Inflammatory macrophage (primary cell): Measurements from ENCODE around the gene CDHR5.
"Not testable (repeated sequence)": the region's sequence is repeated elsewhere in the genome, so short reads cannot be mapped to it uniquely, and the experiment has no call there.

Experiments used
- DNase-seq, 2 donors: peaks; one replicate each; pipeline ENCODE4 v3.0.0-alpha.2; 2020 to 2022
- total RNA-seq, 18 experiments: gene quantifications; one replicate each; lab custom pipeline; 2026; ENCODE audit warnings: mixed read lengths in 6 of 18, inconsistent platforms in 2 of 18; lab: John Stamatoyannopoulos, UW

Gene CDHR5, protein sequence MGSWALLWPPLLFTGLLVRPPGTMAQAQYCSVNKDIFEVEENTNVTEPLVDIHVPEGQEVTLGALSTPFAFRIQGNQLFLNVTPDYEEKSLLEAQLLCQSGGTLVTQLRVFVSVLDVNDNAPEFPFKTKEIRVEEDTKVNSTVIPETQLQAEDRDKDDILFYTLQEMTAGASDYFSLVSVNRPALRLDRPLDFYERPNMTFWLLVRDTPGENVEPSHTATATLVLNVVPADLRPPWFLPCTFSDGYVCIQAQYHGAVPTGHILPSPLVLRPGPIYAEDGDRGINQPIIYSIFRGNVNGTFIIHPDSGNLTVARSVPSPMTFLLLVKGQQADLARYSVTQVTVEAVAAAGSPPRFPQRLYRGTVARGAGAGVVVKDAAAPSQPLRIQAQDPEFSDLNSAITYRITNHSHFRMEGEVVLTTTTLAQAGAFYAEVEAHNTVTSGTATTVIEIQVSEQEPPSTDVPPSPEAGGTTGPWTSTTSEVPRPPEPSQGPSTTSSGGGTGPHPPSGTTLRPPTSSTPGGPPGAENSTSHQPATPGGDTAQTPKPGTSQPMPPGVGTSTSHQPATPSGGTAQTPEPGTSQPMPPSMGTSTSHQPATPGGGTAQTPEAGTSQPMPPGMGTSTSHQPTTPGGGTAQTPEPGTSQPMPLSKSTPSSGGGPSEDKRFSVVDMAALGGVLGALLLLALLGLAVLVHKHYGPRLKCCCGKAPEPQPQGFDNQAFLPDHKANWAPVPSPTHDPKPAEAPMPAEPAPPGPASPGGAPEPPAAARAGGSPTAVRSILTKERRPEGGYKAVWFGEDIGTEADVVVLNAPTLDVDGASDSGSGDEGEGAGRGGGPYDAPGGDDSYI
- total RNA-seq: 0 to 0.10 (median 0) reads per million in 18 experiments

DNA sequence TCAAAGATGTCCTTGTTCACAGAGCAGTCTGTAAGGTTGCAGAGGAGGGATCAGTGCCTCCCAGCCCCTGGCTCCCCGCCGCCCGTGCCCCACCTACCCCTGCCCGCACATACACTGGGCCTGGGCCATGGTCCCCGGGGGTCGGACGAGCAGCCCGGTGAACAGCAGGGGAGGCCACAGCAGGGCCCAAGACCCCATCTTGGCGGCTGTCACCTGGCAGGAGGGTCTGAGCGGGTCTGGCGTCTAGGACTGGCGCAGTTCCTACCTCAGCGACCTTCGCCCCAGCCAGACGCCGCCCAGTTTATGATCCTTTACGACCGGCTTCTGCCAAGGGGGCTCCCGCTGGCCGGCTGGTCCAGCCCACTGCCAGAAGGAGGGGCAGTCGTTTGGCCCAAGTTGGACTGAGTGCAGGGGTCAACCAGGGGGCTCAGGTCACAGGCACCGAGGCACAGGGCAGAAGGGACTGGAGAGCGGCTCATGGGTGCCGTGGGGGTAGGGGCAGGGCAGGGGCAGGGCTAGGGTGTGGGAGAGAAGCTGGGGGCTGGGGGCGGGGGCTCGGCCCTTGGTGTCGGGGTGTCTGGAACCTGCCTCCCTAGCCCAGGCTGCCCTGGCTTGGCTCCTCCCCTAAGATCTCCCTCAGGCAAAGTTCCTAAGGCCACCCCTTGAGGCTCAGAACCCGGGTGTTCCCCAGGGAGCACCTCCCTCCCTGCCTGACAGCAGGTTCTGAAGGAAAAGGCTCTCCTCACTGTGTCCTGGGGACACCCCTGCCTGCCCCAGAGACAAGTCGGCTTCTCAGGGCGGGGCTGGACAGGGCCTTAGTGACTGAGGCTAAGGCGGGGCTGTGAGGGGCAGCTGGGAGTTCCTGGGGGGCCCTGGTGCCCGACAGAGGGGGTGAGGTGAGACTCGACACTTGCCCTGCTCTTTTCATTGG, at the start of gene CDHR5:
Gene CDHR5 (minus strand): TSS at position 251 of the 931 bp plus-strand sequence. CDS start 53 bp downstream, at position 198.
- no peak for DNase-seq

DNA sequence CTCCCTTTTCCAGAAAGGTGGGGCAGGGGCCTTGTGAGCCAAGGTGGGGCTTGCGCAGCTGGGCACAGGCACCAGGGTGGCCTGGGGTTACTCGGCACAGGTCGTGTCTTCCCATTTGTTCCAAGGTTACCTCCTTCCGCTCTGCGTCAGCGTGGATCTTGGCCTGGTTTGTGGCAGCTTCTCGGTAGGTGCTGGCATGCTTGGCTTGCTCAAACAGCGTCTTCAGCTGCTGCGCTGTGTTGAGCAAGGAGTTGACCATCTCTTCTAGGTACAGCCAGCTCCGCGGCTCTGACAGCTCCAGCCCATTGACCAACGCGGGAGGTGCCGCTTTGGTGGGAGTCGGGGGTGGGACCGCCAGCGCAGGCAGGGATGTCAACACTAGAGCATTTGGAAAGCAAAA, 49.7 kb upstream of the CDHR5 start:
- DNase-seq: no peak

DNA sequence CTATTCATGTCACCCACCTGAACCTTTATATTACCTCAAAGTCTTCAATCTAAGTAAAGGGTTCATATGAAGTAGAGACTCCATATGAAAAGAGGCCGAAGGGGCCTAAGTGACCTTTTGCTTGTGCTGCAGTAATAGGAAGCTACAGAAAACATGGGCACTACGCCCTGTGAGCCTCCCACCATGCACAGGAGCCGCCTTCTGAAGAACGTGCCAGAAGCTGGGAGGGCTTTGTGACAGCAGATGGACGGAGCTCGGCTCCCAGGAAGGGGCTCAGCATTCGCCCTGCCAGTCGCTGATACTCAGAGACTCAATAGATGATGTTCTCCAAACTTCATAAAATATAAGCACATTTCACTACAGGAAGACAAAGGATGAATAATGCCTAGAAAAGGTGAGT, 49.1 kb upstream of the CDHR5 start:
- no peak for DNase-seq

DNA sequence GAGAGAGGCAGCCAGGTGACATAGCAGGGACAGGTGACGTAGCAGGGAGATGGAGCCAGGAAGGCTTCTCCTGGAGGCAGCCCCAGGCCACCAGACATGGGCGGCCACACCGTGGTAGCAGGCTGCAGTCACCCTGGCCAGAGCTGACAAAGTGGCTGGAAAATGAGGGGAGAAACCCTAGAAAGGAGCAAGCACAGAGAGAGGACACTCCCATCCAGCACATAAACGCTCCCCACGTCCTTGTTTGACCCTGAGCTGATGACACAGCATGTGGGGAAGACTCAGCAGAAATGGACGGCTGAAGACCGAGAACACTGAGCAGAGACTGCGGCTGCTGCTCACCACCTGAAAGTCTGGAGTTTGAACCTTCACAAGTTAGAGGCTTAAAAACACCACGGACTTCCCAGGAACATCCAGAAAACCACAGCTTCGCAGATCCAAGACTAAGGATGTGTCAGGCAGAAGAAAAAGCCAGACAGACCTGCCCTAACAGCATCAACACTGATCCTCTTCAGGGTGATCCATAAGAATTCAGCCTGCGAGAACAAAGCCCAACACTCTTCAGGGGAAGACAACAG, 41.0 kb upstream of the CDHR5 start:
- no peak for DNase-seq

DNA sequence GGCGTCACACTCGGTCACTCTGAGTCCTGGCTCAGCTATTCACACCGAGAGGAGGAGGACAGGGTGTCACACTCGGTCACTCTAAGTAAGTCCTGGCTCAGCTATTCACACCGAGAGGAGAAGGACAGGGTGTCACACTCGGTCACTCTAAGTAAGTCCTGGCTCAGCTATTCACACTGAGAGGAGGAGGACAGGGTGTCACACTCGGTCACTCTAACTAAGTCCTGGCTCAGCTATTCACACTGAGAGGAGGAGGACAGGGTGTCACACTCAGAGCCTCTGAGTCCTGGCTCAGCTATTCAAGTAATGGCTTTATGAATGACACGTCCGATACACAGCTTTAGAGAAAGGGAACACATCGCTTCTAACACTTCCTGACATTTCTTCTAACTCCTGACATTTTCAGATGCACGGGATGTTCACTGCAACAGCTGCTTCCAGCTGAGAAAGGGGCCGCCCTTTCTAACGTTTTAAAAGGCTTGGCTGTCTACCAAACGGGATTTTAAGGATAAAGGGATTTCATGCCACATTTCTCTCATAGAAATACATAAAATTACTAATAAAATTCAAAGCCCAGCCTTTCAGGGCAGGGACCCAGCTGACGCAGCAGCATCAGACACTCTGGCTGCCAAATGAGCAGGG, 40.4 kb upstream of the CDHR5 start:
- no peak for DNase-seq

DNA sequence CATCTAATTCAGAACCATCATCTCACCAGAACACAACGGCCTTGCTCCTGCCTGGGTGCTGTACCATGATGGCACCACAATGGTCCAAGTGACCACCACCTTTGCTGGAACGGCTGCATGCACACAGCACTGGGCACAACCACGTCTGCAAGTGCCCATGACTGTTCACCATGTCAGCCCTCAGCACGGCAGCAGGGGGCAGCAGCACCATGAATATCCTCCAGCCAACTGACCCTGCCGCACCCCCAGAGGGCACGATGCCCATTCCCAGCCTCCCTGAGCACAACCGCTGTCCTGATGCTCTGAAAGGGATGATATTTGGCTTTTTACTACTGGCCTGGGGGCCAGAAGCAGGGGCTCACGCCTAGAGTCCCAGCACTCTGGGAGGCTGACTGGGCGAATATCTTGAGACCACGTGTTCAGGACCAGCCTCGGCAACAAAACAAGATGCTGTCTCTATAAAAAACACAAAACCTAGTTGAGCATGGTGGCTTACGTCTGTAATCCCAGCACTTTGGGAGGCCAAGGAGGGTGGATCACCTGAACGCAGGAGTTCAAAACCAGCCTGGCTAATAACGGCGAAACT, 38.0 kb upstream of the CDHR5 start:
- DNase-seq: peak; percentile 38 to 64

DNA sequence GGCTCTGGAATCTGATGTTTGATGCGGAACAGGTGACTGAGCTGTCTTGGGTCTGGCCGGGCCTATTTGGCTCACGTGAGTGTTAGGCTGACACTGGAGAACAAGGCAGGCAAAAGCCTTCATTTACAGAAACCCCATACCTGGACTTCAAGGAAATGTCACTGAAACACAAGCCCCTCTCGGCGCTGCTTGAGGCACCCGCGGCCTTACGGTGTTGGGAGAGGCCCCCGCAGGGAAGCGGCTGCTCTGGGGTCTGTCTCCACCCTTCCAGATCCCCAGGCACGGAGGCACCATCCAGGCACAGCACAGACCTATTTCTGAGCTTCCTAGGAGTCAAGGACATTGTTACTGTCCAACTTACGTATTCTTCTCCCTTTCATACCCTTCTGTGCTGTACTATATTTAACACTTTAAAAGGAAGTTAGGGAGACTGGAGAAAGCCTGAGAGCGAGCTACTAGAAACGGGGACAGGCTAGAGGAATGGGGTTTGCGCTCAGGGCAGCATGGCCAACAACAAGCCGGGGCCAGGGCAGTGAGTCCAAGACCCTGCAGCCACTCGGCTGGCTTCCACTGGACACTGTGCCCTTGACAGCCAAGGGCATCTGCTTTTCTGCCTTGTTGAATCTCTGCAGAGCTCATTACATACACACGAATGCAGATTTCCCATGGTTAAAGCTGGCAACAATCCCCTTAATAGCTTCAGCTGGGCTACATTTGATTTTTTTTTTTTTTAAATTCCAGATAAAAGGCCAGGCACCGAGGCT, 36.1 kb upstream of the CDHR5 start:
- DNase-seq: no peak

DNA sequence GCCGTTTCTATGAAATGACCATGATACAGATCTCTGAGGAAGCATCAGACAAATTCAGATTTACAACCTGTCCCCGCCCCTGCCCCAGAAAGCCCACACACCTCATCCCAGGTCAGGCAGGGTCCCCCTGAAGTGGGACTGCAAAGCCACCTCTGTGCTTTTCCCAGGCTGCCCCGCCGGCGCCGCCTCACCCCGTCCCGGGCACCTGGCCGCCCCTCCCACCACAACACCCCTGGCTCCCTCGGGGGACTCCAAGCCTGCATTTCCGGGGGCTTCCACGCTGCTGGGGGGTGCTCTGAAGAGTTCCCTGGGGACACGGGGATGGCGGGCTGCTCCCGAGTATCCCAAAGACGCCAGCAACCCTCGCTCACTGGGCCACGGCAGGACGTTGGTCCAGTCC, 35.5 kb upstream of the CDHR5 start:
- no peak for DNase-seq

DNA sequence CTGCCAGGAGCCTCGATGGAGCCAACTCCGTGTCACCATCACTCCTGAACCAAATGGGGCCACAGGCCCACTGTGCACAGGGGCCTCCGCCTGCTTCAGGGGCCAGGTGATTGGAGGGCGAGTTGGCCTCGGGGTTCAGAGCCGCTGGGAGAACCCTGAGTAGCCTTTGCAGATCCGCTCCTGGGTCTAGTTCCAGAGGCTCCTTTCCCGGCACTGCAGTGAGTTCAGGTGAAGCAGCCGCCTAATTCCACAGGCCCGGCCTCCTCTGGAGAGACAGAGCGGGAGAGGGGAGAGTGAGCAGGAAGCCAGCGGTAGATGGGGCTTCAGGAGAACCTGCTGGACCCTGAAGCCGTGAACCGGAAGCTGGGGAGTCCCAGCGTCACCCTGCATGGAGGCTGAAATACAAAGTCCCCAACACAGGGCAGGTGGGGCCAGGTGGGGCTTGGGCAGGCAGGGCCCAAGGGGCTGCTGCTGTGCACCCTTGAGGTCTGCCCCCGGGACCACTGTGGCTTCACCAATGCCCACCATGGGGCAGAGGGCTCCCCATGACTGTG, 34.9 kb upstream of the CDHR5 start:
- no peak for DNase-seq

DNA sequence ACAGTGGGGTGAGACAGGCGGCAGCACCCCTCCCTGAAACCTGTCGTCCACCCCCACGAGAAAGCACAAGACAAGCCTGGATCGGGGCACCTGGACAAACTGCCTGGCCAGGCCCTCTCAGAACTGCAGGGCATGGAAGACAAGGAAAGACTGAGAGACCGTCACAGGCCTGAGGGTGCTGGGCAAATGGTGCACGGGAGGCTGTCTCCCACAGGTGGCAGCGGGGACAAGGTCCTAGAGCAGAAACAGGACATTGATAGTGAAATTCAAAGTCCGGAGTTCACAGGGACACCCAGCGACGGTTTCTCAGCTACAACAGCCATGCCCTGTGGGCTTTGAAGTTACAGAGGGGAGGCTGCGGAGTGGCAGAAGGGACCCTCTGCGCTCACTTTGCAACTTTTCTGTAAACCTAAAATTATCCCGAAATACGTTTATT, 33.0 kb upstream of the CDHR5 start:
- DNase-seq: no peak

DNA sequence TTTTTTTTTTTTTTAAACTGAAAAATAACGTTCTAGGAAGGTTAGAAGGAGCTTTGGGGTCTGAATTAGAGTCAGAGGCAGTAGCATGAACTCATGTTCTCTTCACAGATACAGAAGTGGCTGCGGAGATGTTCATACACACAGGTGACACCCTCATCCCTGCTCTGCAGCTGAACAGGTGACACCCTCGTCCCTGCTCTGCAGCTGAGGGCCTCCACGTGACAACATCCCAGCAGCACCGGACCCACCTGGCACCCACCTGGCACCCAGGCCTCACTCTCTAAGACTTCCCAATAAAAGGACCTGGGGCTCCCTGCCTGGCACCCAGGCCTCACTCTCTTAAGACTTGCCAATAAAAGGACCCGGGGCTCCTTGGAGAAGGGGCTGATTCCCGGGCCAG, 32.1 kb upstream of the CDHR5 start:
- no peak for DNase-seq

DNA sequence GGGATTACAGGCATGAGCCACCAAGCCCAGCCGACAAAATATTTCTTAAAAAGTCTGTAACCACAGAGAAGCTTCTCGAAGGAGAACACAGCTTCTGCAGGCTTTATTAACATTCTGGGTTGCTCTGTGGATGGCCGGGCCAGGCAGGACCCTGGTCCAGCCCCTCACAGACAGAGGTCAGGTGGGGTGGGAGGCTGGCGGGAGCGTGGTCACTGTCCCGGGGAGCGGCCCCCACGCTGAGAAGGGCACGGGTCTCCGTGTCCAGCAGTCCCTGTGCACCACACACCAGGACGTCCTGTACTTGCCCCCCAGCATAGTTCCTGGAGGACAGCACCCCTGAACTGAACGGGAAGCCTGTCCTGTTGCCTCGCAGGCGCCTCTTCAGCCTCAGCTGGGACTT, 31.7 kb upstream of the CDHR5 start:
- no peak for DNase-seq

DNA sequence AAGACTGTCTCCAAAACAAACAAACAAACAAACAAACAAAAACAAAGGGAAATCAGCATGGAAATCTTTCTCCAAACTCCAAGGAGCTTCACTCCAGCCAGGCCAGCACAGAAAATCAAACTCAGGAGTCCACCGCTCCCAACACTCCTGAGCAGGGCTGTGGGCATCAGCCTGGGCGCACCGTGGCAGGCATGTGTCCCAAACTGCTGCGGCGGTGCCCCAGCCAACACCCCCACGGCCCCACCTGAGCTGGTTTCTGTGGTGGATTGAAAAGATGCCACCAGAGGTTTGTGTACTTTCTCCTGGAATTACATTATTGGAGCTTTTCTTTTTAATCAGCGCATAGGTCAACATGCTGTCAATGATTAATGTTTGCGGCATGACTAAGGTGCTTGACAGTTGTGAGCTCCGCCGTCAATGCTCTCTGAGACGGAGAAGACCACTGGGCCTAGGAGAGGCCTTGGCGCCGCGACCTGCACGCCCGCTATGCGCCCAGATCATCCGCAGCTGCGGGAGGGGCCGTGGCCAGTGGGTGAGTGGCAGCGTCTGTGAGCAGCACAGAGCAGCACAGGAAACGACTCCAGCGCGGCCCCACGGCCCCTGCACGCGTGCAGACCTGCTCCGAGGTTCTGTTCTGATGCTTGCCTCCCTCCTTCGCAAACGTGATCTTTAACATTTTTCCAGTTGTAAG, 30.4 kb upstream of the CDHR5 start:
- no peak for DNase-seq

DNA sequence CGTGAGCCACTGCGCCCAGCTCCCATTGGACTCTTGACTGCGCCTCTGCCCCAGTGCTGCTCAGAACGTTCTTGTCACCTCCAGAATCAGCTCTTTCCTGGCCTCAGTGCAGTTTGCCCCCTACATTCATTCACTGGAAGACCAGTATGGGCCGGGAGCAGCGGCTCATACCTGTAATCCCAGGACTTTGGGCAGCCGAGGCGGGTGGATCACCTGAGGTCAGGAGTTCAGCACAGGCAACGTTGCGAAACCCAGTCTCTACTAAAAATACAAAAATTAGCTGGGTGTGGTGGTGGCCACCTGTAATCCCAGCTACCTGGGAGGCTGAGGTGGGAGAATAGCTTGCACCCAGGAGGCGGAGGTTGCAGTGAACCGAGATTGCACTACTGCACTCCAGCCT, 29.7 kb upstream of the CDHR5 start:
- not testable (repeated sequence) for DNase-seq

DNA sequence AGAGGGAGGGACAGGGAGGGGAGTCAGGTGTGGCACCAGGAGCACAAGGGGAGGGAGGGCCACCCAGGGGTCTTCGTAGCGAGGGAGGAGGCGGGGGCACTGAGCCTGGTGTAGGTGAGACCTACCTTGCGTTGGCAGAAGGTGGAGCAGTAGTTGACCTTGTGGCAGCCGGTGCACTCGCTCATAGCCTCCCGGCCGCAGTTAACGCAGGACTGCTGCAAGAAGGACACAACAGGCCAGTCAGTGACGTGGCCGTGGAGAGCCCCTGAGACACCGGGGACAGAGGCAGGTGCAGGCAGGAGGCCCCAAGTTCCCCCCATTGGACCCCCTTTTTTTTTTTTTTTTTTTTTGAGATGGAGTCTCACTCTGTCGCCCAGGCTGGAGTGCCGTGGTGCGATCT, 29.1 kb upstream of the CDHR5 start:
- no peak for DNase-seq

DNA sequence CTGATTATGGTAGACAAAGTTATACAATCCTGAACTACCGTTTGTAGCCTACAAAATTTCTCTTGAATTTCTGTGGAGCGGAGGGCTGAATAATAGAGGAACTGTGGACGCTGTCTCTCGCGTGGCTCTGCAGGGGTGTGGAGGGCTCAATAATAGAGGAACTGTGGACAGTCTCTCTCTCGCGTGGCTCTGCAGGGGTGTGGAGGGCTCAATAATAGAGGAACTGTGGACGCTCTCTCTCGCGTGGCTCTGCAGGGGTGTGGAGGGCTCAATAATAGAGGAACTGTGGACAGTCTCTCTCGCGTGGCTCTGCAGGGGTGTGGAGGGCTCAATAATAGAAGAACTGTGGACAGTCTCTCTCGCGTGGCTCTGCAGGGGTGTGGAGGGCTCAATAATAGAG, 28.4 kb upstream of the CDHR5 start:
- DNase-seq: peak; percentile 47 to 68

DNA sequence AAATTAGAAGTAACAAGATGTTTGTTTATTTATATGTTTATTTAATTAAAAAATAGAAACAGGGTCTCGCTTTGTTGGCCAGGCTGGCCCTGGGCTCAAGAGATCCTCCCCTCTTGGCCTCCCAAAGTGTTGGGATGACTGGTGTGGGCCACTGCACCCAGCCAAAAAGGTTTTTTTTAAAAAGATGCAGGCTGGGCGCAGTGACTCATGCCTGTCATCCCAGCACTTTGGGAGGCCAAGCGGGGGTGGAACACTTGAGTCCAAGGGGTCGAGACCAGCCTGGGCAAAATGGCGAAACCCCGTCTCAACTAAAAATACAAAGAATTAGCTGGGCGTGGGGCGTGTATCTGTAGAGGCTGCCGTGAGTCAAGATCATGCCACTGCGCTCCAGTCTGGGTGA, 25.7 kb upstream of the CDHR5 start:
- no peak for DNase-seq

DNA sequence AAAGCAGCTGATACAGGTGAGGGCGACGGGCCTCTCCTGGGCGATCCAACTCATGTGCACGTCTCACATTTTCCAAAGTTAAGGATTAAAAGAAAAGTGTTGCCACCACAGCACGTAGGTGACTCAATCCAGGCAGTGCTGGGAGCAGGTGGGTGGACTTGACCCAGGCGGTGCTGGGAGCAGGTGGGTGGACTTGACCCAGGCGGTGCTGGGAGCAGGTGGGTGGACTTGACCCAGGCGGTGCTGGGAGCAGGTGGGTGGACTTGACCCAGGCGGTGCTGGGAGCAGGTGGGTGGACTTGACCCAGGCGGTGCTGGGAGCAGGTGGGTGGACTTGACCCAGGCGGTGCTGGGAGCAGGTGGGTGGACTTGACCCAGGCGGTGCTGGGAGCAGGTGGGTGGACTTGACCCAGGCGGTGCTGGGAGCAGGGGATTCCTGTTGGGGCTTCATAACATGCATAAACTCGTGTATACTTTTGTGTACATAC, 23.0 kb upstream of the CDHR5 start:
- DNase-seq: not testable (repeated sequence)

DNA sequence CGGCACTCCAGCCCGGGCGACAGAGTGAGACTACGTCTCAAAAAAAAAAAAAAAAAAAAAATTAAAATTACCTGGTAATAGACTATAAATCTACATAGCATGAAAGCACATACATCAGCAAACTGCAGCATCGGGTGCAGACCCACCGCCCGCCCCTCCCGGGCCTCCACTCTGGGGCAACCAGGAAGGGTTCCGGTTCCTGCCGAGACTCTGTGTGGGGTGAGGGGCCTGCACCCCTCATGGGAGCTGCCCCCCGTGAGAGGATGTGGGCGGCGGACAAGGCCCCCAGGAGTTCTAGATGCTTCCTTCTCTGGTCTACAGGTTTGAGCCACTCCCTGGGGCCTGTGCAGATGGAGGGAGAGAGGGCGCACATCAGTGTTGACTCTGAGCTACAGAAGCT, 21.5 kb upstream of the CDHR5 start:
- no peak for DNase-seq
